Central memory CD4-positive, alpha-beta T cell (primary cell): Measurements from ENCODE around the gene FASN.
"Not testable (repeated sequence)": the region's sequence is repeated elsewhere in the genome, so short reads cannot be mapped to it uniquely, and the experiment has no call there.

Experiments used
- DNase-seq: peaks from one replicate; pipeline ENCODE4 v3.0.0; 2022
- total RNA-seq, 3 experiments: gene quantifications; one replicate each; lab custom pipeline; 2026; lab: John Stamatoyannopoulos, UW

Gene FASN
- total RNA-seq, result 94.1 to 645 (median 185) reads per million in 3 experiments

GRCh38 chr17:82098169-82098938 lies at the start of gene FASN:
Gene FASN, minus strand, starts transcription at chr17:82098236. Its CDS starts 1,791 bp downstream, at chr17:82096445.
- DNase-seq, result peak; percentile 87

- DNase-seq, result no peak
Observed at GRCh38 chr17:82146663-82147654, 48.9 kb upstream of the FASN start.

GRCh38 chr17:82145550-82146155 lies 47.6 kb upstream of the FASN start:
- DNase-seq, result no peak

GRCh38 chr17:82143333-82143732 lies 45.3 kb upstream of the FASN start:
- no peak for DNase-seq

DNA sequence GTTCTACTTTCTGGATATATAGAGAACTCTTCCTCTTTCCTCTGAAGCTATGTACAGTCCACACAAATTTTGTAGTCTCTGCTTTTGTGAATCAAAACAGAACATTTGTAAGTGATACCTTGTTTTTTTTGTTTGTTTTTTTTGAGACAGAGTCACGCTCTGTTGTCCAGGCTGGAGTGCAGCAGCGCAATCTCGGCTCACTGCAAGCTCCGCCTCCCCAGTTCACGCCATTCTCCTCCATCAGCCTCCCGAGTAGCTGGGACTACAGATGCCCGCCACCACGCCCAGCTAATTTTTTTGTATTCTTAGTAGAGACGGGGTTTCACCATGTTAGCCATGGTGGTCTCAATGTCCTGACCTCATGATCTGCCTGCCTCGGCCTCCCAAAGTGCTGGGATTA lies 41.9 kb upstream of the FASN start:
- not testable (repeated sequence) for DNase-seq

DNA sequence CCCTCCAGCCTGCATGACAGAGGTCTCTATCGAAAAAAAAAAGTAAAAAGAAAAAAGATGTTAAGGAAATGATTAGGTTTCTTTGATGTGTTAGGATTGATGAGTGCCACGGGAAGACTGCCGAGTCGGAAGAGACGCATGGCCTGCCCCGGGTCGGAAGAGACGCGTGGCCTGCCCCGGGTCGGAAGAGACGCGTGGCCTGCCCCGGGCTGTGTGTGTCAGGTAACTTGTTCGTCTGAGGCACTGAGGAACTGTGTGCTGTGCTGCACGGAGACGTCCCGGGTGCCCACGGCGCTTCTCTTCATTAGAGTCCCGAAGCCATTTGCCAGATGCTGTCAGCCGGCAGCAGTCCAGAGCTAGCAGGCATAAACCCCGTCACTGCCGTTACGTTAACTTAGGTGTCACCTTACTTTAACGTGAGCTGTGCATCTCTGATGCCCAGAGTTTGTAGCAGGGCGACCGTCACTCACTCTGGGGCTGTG lies 40.5 kb upstream of the FASN start:
- no peak for DNase-seq

DNA sequence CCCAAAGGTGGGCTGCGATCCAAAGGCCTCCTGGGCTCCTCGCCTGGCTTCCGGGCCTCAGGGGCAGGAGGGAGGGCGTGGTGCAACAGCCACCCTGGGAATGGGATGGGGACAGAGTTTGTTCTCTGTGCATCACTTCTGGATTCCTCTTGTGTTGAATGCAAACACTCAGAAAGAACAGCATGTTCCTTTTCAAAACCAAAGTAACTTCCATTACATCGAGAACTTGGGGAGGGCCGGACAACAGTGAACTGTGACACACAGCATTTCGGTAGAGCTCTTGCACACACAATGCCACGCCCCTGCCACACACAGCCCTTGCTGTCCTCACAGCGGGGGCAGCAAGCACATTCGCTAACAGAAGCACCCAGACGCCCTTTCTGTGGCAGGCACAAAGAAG lies 36.1 kb upstream of the FASN start:
- DNase-seq, result no peak

DNA sequence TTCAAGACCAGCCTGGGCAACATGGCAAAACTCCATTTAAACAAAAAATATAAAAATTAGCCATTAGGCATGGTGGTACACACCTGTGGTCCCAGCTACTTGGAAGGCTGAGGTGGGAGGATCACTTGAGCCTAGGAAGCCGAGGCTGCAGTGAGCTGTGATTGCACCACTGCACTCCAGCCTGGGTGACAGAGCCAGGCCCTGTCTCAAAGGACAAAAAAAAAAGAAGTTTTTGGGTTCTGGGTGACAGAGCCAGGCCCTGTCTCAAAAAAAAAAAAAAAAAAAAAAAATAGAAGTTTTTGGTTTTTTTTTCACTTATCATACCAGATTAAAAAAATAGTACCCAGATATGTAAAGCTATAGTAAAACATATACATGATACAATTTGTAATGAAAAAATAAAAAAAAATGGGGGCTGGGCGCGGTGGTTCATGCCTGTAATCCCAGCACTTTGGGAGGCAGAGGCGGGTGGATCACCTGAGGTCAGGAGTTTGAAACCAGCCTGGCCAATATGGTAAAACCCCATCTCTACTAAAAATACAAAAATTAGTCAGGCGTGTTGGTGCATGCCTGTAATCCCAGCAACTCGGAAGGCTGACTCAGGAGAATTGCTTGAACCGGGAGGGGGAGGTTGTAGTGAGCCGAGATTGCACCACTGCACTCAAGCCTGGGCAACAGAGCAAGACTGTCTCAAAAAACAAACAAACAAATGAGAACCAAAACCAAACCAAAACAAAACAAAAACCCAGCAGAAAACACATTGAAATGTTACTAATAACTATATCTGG lies 35.3 kb upstream of the FASN start:
- not testable (repeated sequence) for DNase-seq

GRCh38 chr17:82129095-82129494 lies 31.1 kb upstream of the FASN start:
- DNase-seq, result no peak

DNA sequence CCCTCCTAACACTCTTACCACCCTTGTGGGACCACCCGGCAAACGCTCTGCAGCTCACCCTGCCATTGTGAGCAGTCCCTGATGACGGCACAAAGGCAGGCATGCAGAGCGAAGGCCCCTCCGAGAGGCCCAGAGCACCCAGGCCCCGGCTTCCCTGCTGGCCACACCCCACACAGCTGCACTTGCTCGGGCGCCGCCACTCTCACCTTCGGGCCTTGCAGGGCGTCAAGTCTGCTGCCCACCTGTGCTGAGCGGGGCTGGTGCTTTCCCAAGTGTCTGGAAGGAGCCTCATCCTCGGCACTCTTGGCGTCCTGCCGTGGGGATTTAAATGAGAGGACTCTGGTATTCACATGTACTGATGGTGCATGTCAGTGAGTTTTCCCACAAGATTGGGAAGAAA lies 30.3 kb upstream of the FASN start:
- no peak for DNase-seq

DNA sequence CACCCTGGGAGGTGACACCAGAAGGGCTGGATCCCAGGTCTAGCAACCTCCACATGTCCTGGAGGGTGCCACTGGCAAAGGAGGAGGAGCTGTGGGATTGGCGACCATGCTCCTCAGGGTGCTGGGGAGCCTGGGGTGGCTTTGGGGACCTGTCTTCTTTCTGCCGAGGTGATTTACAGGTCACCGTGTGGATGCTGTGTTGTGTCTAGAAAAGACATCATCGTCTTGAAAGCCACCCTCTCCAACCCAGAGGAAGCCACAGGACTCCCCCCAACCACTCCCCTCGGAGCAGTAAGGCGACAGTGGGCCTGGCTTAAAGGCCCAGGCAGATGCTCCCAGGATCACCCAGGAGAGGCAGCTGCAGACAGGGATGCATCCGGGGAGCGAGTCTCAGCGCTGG lies 29.7 kb upstream of the FASN start:
- DNase-seq, result peak; percentile 50

DNA sequence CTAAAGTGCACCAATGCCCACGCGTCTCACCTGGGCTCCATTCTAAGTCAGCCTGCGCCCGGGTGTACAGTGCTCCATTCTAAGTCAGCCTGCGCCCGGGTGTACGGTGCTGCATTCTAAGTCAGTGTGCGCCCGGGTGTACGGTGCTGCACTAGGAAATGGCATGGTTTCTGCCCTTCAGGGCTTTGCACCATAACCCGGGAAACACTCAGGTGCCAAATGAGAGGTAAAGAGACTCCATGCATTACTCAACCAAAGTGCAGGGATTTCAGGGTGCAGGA lies 29.2 kb upstream of the FASN start:
- no peak for DNase-seq

DNA sequence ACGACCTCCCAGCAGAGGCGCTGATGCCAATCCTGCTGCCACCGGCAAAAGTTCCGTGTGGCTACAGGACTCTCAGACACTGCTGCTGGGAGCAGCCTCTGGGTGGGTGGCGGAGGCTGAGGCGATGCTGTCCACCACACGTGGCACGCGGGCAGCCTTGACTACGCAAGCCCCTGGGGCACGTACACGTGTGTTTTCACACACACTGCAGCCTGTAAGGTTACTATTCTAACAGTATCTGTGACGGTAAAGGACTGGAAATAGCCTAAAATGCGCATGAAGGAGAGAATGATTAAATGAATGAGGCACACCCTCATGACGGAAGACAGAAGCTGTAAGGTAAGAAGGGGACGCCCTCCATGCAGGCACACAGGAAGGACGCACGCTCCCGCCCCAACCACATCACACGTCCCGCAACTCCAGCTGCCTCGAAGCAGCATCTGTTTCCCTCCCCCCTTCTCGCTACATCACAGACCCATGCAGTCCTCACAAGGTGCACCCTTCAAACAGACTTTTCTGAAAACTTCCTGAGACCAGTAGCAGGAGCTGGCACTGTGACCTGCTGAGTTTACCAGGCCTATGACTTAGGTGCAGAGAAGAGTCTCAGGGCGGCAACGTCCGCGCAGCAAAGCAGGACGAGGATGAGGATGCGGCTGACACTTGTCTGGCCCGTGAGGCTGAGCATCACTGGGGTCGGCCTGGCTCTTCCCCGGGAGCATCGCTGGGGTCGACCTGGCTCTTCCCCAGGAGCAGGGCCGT lies 28.7 kb upstream of the FASN start:
- DNase-seq, result peak; percentile 98

DNA sequence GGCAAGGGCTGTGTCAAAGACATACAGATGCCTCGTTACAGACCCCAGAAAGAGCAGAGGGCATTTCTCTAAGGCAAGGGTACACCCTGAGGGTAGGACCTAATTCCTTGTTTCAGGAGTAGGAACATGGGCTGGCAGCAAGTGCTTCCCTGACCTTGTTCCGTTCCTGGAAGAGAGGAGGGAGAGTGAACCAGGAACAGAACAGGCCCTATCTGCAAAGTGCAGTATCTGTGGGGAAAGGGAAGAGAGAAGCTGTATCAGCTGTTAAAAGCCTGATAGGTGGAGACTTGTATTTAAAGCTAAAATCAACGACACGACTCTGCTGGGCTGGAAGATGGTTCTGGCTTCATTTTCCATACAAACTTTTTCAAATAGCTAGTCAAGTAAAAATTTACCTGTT lies 26.1 kb upstream of the FASN start:
- no peak for DNase-seq

- DNase-seq, result no peak
Observed at GRCh38 chr17:82121660-82122629, 23.9 kb upstream of the FASN start.

- no peak for DNase-seq
Observed at GRCh38 chr17:82121246-82121645, 23.2 kb upstream of the FASN start.

- DNase-seq, result peak; percentile 18
Observed at GRCh38 chr17:82120148-82120547, 22.1 kb upstream of the FASN start.

- no peak for DNase-seq
Observed at GRCh38 chr17:82118815-82119380, 20.9 kb upstream of the FASN start.

DNA sequence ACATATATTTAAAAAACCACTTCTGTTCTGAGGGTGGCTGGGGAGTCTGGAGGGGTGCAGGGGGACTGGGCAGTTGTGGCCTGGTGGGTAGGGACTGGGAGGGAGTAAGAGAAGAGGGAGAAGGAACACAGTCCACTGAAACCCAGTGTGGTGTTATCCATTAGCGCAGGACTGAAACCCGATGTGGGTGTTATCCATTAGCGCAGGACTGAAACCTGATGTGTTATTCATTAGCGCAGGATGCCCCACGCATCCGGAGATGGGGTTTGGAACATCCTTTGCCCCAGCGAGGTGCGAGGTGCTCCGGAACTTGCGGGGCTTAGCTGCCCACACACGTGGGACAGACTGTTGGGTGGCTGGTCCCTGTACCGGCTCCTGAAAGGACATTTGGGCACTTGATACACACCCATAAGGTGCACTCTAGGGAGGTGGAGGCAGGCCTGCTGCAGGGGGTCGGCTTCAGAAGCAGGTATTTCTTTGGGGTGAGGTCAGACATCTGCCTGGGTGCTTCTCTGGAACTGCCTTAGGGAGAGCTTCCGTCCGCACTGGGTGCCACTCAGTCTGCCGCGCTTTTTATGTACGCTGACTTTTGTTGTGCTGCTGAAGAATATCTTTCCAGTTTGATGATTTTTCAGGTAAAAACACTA lies 20.3 kb upstream of the FASN start:
- no peak for DNase-seq
